Colonic mucosa (tissue), 2 donors: ENCODE measurements around the gene HINFP. TPM values are rescaled to one million over a fixed set of nuclear protein-coding genes. Genes with fewer than 3 reads are reported as not detected.

Source experiments
- total RNA-seq, 2 donors: library from RNA; stranded (reverse); fragmentation: NEBNext Ultra II Directional in 1 of 2; extraction: Animal tissue kit (Norgen Biotek cat#: 25700) in 1 of 2; gene quantifications; one replicate each; pipeline ENCODE4 v1.2.1, GENCODE V29; 2021
- donor health status: DM: no; HTN: no; CAD: no.
- donor health status: DM: no; HTN: no; CAD: no.

The HINFP gene
- total RNA-seq, 2 donors from 2014 or later, result 31.9 to 33.3 TPM

Other genes with a start within 250 kb of the HINFP start
- under 1 TPM; 0.05 to 0.19 TPM for gene CXCR5, start 237.7 kb upstream of the HINFP start, total RNA-seq
- gene BCL9L, start 195.7 kb upstream of the HINFP start, total RNA-seq, result 10 to 100 TPM; 31.4 to 37.4 TPM
- not detected for gene UPK2, start 165.3 kb upstream of the HINFP start, total RNA-seq
- not detected for gene FOXR1, start 149.8 kb upstream of the HINFP start, total RNA-seq
- gene CENATAC, start 123.4 kb upstream of the HINFP start, total RNA-seq, result 10 to 100 TPM; 11.9 to 19.0 TPM
- gene RPS25, start 103.2 kb upstream of the HINFP start, total RNA-seq, result 100 to 1,000 TPM; 710 to 758 TPM
- 10 to 100 TPM; 72.6 to 73.2 TPM for gene TRAPPC4, start 102.8 kb upstream of the HINFP start, total RNA-seq
- gene SLC37A4, start 90.7 kb upstream of the HINFP start, total RNA-seq, result 10 to 100 TPM; 48.9 to 56.4 TPM
- gene HYOU1, start 64.4 kb upstream of the HINFP start, total RNA-seq, result 100 to 1,000 TPM; 120 to 273 TPM
- gene VPS11, start 53.8 kb upstream of the HINFP start, total RNA-seq, result 10 to 100 TPM; 23.0 to 24.1 TPM
- 10 to 100 TPM; 18.7 to 50.5 TPM for gene HMBS, start 36.7 kb upstream of the HINFP start, total RNA-seq
- 100 to 1,000 TPM in 1 of 2 donors, 10 to 100 TPM in 1; 39.4 to 104 TPM for gene DPAGT1, start 19.7 kb upstream of the HINFP start, total RNA-seq
- gene C2CD2L, start 14.2 kb upstream of the HINFP start, total RNA-seq, result 10 to 100 TPM; 20.6 to 27.9 TPM
- under 1 TPM; 0.05 to 0.22 TPM for gene ABCG4, start 27.5 kb downstream of the HINFP start, total RNA-seq
- gene NLRX1, start 47.1 kb downstream of the HINFP start, total RNA-seq, result 10 to 100 TPM; 16.5 to 17.1 TPM
- 10 to 100 TPM; 52.3 to 72.7 TPM for gene NHERF4, start 63.9 kb downstream of the HINFP start, total RNA-seq
- gene CBL, start 84.8 kb downstream of the HINFP start, total RNA-seq, result 10 to 100 TPM; 10.8 to 16.4 TPM
- 10 to 100 TPM in 1 of 2 donors, 1 to 10 TPM in 1; 5.4 to 36.9 TPM for gene MCAM, start 195.6 kb downstream of the HINFP start, total RNA-seq
- 10 to 100 TPM; 22.9 to 46.6 TPM for gene RNF26, start 212.9 kb downstream of the HINFP start, total RNA-seq
- 1 to 10 TPM; 5.3 to 8.7 TPM for gene C1QTNF5, start 219.3 kb downstream of the HINFP start, total RNA-seq
- not detected for gene MFRP, start 225.1 kb downstream of the HINFP start, total RNA-seq